ENCODE data around the gene ESRP2.

The ESRP2 gene

GRCh38 chr16:68214726-68215125 is 21.2 kb downstream of the ESRP2 start:
- Histone ChIP-seq H3K27ac (ENCODE audit: low read length) (no peak overlapping the region), H3K9ac (ENCODE audit: low read length) (no peak overlapping the region), H3K4me3 (ENCODE audit: low read length) (no peak overlapping the region), H4K20me1 (ENCODE audit: insufficient read depth, low read length) (no peaks in the 10 kb centered on the region), H3K4me1 (ENCODE audit: low read length) (no peaks in the 10 kb centered on the region), H3K79me2 (ENCODE audit: low read length) (no peaks in the 10 kb centered on the region), H3K9me3 (replicated peaks; ENCODE audit: insufficient read depth, low read length) (no peaks in the 10 kb centered on the region), H2AFZ (ENCODE audit: low read length) (no peak overlapping the region), H3K4me2 (ENCODE audit: low read depth, low read length) (no peak overlapping the region), H3K36me3 (replicated peaks; ENCODE audit: insufficient read depth, low read length) (no peaks in the 10 kb centered on the region), H3K27me3 (replicated peaks; ENCODE audit: insufficient read depth, low read length) (no peaks in the 10 kb centered on the region), H3F3A (ENCODE audit: insufficient read depth, low read length) (no peaks in the 10 kb centered on the region), H3K9me2 (replicated peaks; ENCODE audit: insufficient read depth, low read length) (no peaks in the 10 kb centered on the region)
- DNase-seq, result no peak
- no peak for TF ChIP-seq EZH2 (optimal IDR thresholded peaks at IDR 0.05; ENCODE audit: low read depth, low read length)
- no peak for TF ChIP-seq EZH2phosphoT487 (IDR thresholded peaks at IDR 0.05; ENCODE audit: low read length)
- no peak for TF ChIP-seq CTCF (IDR thresholded peaks at IDR 0.05; ENCODE audit: low read length)

GRCh38 chr16:68206245-68206644 is 29.7 kb downstream of the ESRP2 start:
- H3K9me3 ChIP-seq (replicated peaks; ENCODE audit: insufficient read depth, low read length), result no peaks in the 10 kb centered on the region
- H3K4me1 ChIP-seq (ENCODE audit: low read length), result no peaks in the 10 kb centered on the region
- H3K27ac ChIP-seq (ENCODE audit: low read length), result no peak overlapping the region
- H3K36me3 ChIP-seq (replicated peaks; ENCODE audit: insufficient read depth, low read length), result no peaks in the 10 kb centered on the region
- H3K79me2 ChIP-seq (ENCODE audit: low read length), result no peaks in the 10 kb centered on the region
- TF ChIP-seq CTCF (IDR thresholded peaks at IDR 0.05; ENCODE audit: low read length) (no peak), EZH2 (optimal IDR thresholded peaks at IDR 0.05; ENCODE audit: low read depth, low read length) (no peak)
- no peaks in the 10 kb centered on the region for H4K20me1 ChIP-seq (ENCODE audit: insufficient read depth, low read length)
- H3K27me3 ChIP-seq (replicated peaks; ENCODE audit: insufficient read depth, low read length), result no peaks in the 10 kb centered on the region
- H3K9me2 ChIP-seq (replicated peaks; ENCODE audit: insufficient read depth, low read length), result no peaks in the 10 kb centered on the region
- H2AFZ ChIP-seq (ENCODE audit: low read length), result no peak overlapping the region
- H3F3A ChIP-seq (ENCODE audit: insufficient read depth, low read length), result no peaks in the 10 kb centered on the region
- no peak overlapping the region for H3K9ac ChIP-seq (ENCODE audit: low read length)
- H3K4me2 ChIP-seq (ENCODE audit: low read depth, low read length), result no peak overlapping the region
- no peak overlapping the region for H3K4me3 ChIP-seq (ENCODE audit: low read length)
- DNase-seq, result no peak

DNA sequence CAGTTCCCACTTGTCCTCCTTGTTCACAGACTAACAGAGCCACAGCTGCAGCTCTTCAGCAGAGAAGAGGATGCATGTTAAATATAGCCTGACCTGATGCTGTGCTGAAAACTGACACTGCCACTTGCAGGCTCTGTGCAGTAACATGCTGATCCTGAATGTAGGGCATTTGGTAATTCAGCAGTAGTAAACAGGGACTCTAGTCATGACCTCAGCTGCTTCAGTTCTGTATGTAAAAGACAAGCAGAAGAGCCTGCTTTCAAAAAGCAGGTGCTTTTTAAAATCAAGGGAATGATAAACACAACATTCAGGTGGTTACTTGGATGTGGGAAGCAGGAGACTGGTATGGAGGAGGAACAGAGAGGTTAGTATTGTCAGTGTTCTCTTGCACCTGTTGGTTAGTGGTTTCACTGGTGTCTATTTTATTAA is 33.8 kb downstream of the ESRP2 start:
- no peaks in the 10 kb centered on the region for H3K36me3 ChIP-seq (replicated peaks; ENCODE audit: insufficient read depth, low read length)
- TF ChIP-seq EZH2 (optimal IDR thresholded peaks at IDR 0.05; ENCODE audit: low read depth, low read length) (no peak), EZH2phosphoT487 (IDR thresholded peaks at IDR 0.05; ENCODE audit: low read length) (no peak), CTCF (IDR thresholded peaks at IDR 0.05; ENCODE audit: low read length) (peak; percentile 15)
- no peaks in the 10 kb centered on the region for H3K27me3 ChIP-seq (replicated peaks; ENCODE audit: insufficient read depth, low read length)
- no peak overlapping the region for H3K9ac ChIP-seq (ENCODE audit: low read length)
- H3K4me2 ChIP-seq (ENCODE audit: low read depth, low read length), result no peak overlapping the region
- H3K9me2 ChIP-seq (replicated peaks; ENCODE audit: insufficient read depth, low read length), result no peaks in the 10 kb centered on the region
- no peaks in the 10 kb centered on the region for H3K9me3 ChIP-seq (replicated peaks; ENCODE audit: insufficient read depth, low read length)
- H3K4me1 ChIP-seq (ENCODE audit: low read length), result no peaks in the 10 kb centered on the region
- no peak overlapping the region for H2AFZ ChIP-seq (ENCODE audit: low read length)
- H3K4me3 ChIP-seq (ENCODE audit: low read length), result no peak overlapping the region
- no peaks in the 10 kb centered on the region for H4K20me1 ChIP-seq (ENCODE audit: insufficient read depth, low read length)
- H3F3A ChIP-seq (ENCODE audit: insufficient read depth, low read length), result no peaks in the 10 kb centered on the region
- no peak overlapping the region for H3K27ac ChIP-seq (ENCODE audit: low read length)
- H3K79me2 ChIP-seq (ENCODE audit: low read length), result no peaks in the 10 kb centered on the region
- peak; percentile 36 for DNase-seq

Data from MM.1S (cell line).